H1 (cell line): ENCODE measurements around the gene PROK1. TPM values are rescaled to one million over a fixed set of nuclear protein-coding genes. Genes with fewer than 3 reads are reported as not detected.

Source experiments
- BACH1 ChIP-seq: IDR thresholded peaks from 2 replicates; pipeline ENCODE4 v1.6.1; 2012; ENCODE audit warnings: low read length, improper control_type of control experiment
- BRCA1 ChIP-seq: IDR thresholded peaks from 2 replicates; pipeline ENCODE4 v1.6.1; 2012; ENCODE audit warnings: low read depth, low read length, improper control_type of control experiment
- CTBP2 ChIP-seq: IDR thresholded peaks from 2 replicates; pipeline ENCODE4 v1.7.0; 2011; ENCODE audit warnings: borderline replicate concordance, mild to moderate bottlenecking, moderate library complexity, mixed read lengths, low read length; ENCODE audit not compliant: insufficient read depth, insufficient read length
- EP300 ChIP-seq, 2 experiments: IDR thresholded peaks; 1 replicate in 1 of 2; 2 replicates in 1 of 2; pipeline ENCODE4 v1.6.1; 2011 to 2012; ENCODE audit warnings: low read depth in 2 of 2, low read length in 2 of 2, mild to moderate bottlenecking in 2 of 2, borderline replicate concordance in 1 of 2, inconsistent platforms in 1 of 2, moderate library complexity in 1 of 2
- HDAC2 ChIP-seq, 2 experiments: fragments of 300-600 bp in 1 of 2; sonication (generic) in 1 of 2; IDR thresholded peaks; 2 replicates each; pipeline ENCODE4 v1.6.1; 2011 to 2012; ENCODE audit warnings: low read depth in 2 of 2, low read length in 2 of 2, mild to moderate bottlenecking in 2 of 2, moderate library complexity in 2 of 2, borderline replicate concordance in 1 of 2, inconsistent platforms in 1 of 2
- JUN ChIP-seq: IDR thresholded peaks from 2 replicates; pipeline ENCODE4 v1.6.1; 2011; ENCODE audit warnings: low read depth, mild to moderate bottlenecking, improper control_type of control experiment, low read length
- JUND ChIP-seq: IDR thresholded peaks from 2 replicates; pipeline ENCODE4 v1.6.1; 2011; ENCODE audit warnings: mild to moderate bottlenecking, improper control_type of control experiment, low read length
- KDM1A ChIP-seq: fragments of 200-600, 300-600 bp; sonication (generic); IDR thresholded peaks from 2 replicates; pipeline ENCODE4 v1.7.1; 2016; ENCODE audit warnings: mild to moderate bottlenecking, low read length, borderline replicate concordance
- NANOG ChIP-seq: IDR thresholded peaks from 2 replicates; pipeline ENCODE4 v1.6.1; 2011; ENCODE audit warnings: low read length, low read depth, mild to moderate bottlenecking, inconsistent platforms; ENCODE audit not compliant: insufficient read depth, poor library complexity, severe bottlenecking
- RNF2 ChIP-seq: fragments of 200-900, 300-1000 bp; sonication (generic); IDR thresholded peaks from 2 replicates; pipeline ENCODE4 v1.7.1; 2016; ENCODE audit warnings: borderline replicate concordance, low read depth, mild to moderate bottlenecking, antibody characterized with exemption, low read length; ENCODE audit not compliant: poor library complexity, severe bottlenecking; ENCODE audit errors: missing control alignments
- TAF1 ChIP-seq: IDR thresholded peaks from 2 replicates; pipeline ENCODE4 v1.6.1; 2011; ENCODE audit warnings: mild to moderate bottlenecking, low read depth, low read length
- YY1 ChIP-seq: IDR thresholded peaks from 2 replicates; pipeline ENCODE4 v1.6.1; 2011; ENCODE audit warnings: low read depth, mild to moderate bottlenecking, low read length
- polyA plus RNA-seq, 7 experiments: library from polyadenylated mRNA; depleted of rRNA in 3 of 7; stranded (reverse) in 5 of 7; unstranded in 2 of 7; fragments of >200 nt in 5 of 7; fragments of 200-250 nt in 2 of 7; gene quantifications; 1 replicate in 5 of 7; 2 replicates in 1 of 7; 4 replicates in 1 of 7; pipeline versions ENCODE4 v1.2.1 to v1.2.3, GENCODE V29; 2011 to 2013; ENCODE audit warnings: missing spikeins in 2 of 7, mixed read lengths in 2 of 7
- total RNA-seq: library from RNA; stranded (reverse); fragmentation: NEBNext Ultra II Directional; extraction: Animal tissue kit (Norgen Biotek cat#: 25700); gene quantifications from 2 replicates; pipeline ENCODE4 v1.2.1, GENCODE V29; 2021

Gene PROK1
- total and polyA plus RNA-seq, 2 of the 8 experiments (the other 6 are each of a cell fraction or from before 2014, with no cell fraction given): 0.12 TPM; not detected in 1

- TF ChIP-seq BRCA1 (no peak), TAF1 (no peak), JUN (no peak), KDM1A (no peak), EP300 (IDR thresholded peaks at IDR 0.05; ENCODE audit: borderline replicate concordance in 1 of 2, low read depth in 2 of 2, low read length in 2 of 2) (no peak), HDAC2 (IDR thresholded peaks at IDR 0.05; ENCODE audit: borderline replicate concordance in 1 of 2, low read depth in 2 of 2, low read length in 2 of 2) (no peak), CTBP2 (no peak), NANOG (no peak), JUND (no peak), YY1 (no peak), RNF2 (no peak), BACH1 (peak; percentile 27; the same call in 1 of the 2 replicates)
Measured at GRCh38 chr1:110477445-110477957, 26.6 kb downstream of the PROK1 start (continued).
